Measurements from ENCODE around the gene DDX42. TPM values are rescaled to one million over a fixed set of nuclear protein-coding genes. Genes with fewer than 3 reads are reported as not detected.

The DDX42 gene
- total RNA-seq, 4 donors from 2014 or later = 80.4 to 93.9 (median 84.3) TPM

DNA sequence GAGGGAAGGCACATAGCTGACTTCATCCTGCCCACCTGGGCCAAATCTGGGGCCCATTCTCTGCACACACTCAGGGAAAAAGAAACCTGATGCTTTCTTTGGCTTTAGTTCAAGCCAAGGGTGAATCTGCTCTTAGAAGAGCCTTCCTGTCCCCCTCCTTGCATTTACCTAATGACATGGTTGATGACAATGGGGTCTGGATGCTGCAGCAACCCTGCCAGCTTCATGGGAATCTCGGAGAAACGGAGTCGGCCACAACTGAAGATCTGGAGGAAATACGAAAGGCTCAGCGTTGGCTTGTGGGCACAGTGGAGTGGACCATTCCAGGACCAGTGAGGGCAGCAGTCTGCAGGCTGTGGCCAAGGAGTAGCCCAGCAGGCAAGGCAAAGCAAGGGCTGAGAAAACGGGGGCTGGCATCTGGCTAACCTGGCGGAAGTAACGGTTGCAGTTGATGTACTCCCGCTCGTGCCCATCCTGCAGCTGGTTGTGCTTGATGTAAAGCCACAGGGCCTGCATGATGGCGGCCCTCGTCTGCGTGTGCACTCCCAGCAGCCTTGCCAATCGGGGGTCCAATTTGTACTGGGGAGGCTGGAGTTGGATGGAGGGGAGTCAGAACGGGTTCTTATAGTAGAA, 59.9 kb downstream of the DDX42 start:
- peaks cover 28 to 68% (median 62%) of the 10 kb centered on the region in 4 donors for H3K4me1 ChIP-seq
- TF ChIP-seq POLR2A (IDR thresholded peaks at IDR 0.05; ENCODE audit: low read depth) (no peak), POLR2AphosphoS5 (IDR thresholded peaks at IDR 0.05) (no peak), EP300 (IDR thresholded peaks at IDR 0.05) (no peak)
- TF ChIP-seq, protein P1, sequence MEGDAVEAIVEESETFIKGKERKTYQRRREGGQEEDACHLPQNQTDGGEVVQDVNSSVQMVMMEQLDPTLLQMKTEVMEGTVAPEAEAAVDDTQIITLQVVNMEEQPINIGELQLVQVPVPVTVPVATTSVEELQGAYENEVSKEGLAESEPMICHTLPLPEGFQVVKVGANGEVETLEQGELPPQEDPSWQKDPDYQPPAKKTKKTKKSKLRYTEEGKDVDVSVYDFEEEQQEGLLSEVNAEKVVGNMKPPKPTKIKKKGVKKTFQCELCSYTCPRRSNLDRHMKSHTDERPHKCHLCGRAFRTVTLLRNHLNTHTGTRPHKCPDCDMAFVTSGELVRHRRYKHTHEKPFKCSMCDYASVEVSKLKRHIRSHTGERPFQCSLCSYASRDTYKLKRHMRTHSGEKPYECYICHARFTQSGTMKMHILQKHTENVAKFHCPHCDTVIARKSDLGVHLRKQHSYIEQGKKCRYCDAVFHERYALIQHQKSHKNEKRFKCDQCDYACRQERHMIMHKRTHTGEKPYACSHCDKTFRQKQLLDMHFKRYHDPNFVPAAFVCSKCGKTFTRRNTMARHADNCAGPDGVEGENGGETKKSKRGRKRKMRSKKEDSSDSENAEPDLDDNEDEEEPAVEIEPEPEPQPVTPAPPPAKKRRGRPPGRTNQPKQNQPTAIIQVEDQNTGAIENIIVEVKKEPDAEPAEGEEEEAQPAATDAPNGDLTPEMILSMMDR (IDR thresholded peaks at IDR 0.05) = no peak
- 89% methylated on average over 15 of the region's 15 CpGs for WGBS
- H3K9me3 ChIP-seq = no peaks in the 10 kb centered on the region
- peaks cover 53 to 88% (median 84%) of the 10 kb centered on the region in 4 donors for H3K36me3 ChIP-seq
- H3K27ac ChIP-seq (replicated peaks in 1 of 4) = peak overlapping the region in 2 of 4 donors; percentile 54 to 98
- no peaks in the 10 kb centered on the region for H3K27me3 ChIP-seq
- no peak overlapping the region for H3K4me3 ChIP-seq
- intact Hi-C loops (cut with DNase I) = no loop called here
- DNase-seq (ENCODE audit: extremely low spot score) = no peak

DNA sequence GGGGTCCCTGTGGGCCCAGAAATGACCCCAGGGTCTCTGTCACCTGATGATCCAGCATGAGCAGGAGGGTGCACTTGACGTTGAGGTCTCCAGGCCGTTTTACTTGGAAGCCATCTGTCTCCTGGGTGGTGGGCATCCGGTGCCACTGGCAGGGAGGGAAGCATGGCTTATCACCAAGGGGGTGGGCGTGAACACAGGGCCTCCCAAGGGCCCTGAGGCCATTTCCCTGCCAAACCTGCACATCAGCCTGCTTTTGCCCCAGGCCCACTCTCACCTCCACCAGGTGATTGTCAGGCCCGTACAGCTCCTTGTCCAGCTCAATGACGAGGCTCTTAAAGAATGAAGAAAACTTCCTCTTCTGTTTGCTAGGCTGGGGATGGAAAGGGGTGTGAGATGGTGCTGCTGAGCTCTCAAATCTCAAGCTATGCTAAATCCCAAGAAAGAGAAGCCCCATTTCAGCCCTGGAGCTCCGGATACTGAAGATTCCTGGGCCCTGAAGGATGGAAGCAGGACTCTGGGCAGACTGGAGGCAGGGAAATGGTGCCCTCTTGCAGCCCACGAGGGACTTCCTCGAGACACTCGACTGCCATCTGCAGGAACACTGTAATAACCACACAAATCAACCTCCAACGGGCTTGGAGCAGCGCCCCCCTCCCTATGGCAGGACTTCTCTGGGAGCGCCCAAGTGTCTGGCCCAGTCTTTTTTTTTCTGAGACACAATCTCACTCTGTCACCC, 60.6 kb downstream of the DDX42 start:
- no peak for DNase-seq (ENCODE audit: extremely low spot score)
- peaks cover 29 to 68% (median 62%) of the 10 kb centered on the region in 4 donors for H3K4me1 ChIP-seq
- intact Hi-C loops (cut with DNase I) = no loop called here
- no peaks in the 10 kb centered on the region for H3K9me3 ChIP-seq
- H3K36me3 ChIP-seq = peaks cover 51 to 80% (median 78%) of the 10 kb centered on the region in 4 donors
- TF ChIP-seq POLR2AphosphoS5 (IDR thresholded peaks at IDR 0.05) (no peak), POLR2A (IDR thresholded peaks at IDR 0.05; ENCODE audit: low read depth) (no peak), EP300 (IDR thresholded peaks at IDR 0.05) (no peak)
- TF ChIP-seq, protein P1 (IDR thresholded peaks at IDR 0.05) = peak; percentile 22 to 58 (median 40)
- H3K27me3 ChIP-seq = no peaks in the 10 kb centered on the region
- H3K27ac ChIP-seq (replicated peaks in 1 of 4) = peak overlapping the region; percentile 17 to 98 (median 54)
- H3K4me3 ChIP-seq = no peak overlapping the region
- WGBS = 42% methylated on average over 12 of the region's 13 CpGs

GRCh38 chr17:63835167-63835720, 61.3 kb downstream of the DDX42 start:
- DNase-seq (ENCODE audit: extremely low spot score) = no peak
- no peak overlapping the region for H3K4me3 ChIP-seq
- H3K36me3 ChIP-seq = peaks cover 45 to 74% (median 71%) of the 10 kb centered on the region in 4 donors
- peaks cover 36 to 68% (median 62%) of the 10 kb centered on the region in 4 donors for H3K4me1 ChIP-seq
- H3K27me3 ChIP-seq = no peaks in the 10 kb centered on the region
- WGBS = 91% methylated on average over 9 of the region's 9 CpGs
- H3K27ac ChIP-seq (replicated peaks in 1 of 4) = peak overlapping the region; percentile 17 to 98 (median 54)
- no peaks in the 10 kb centered on the region for H3K9me3 ChIP-seq
- no peak for TF ChIP-seq EP300 (IDR thresholded peaks at IDR 0.05)
- intact Hi-C loops (cut with DNase I) = no loop called here

DNA sequence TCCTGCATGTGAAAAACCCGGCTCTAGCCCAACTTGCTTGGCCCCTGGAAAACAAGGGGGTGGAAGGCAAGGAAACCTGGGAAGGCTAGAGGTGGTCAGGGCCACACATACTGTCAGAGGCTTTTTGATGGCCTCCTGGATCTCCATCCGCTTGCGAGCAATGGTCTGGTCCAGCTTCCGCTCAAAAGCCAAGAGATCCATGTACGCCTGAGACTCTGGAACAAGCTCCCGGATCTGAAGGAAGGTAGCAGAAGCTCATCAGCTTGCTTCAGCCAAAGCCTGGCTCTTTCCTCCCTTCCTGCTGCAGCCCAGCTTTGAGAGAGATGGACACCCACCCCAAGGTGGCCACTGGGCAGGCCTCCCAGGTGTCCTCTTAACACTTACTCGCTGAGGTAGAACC, 62.8 kb downstream of the DDX42 start:
- Histone ChIP-seq H3K9me3 (no peaks in the 10 kb centered on the region), H3K27ac (replicated peaks in 1 of 4) (peak overlapping the region; percentile 97 to 98 (median 98)), H3K27me3 (no peaks in the 10 kb centered on the region), H3K4me3 (no peak overlapping the region), H3K36me3 (peaks cover 29 to 58% (median 55%) of the 10 kb centered on the region in 4 donors), H3K4me1 (peaks cover 49 to 80% (median 74%) of the 10 kb centered on the region in 4 donors)
- intact Hi-C loops (cut with DNase I) = no loop called here
- DNase-seq (ENCODE audit: extremely low spot score) = no peak
- WGBS = 95% methylated on average over 7 of the region's 7 CpGs
- TF ChIP-seq, protein P1 (IDR thresholded peaks at IDR 0.05) = no peak
- TF ChIP-seq POLR2AphosphoS5 (IDR thresholded peaks at IDR 0.05) (no peak), POLR2A (IDR thresholded peaks at IDR 0.05; ENCODE audit: low read depth) (no peak), EP300 (IDR thresholded peaks at IDR 0.05) (no peak)

GRCh38 chr17:63837480-63837879, 63.5 kb downstream of the DDX42 start:
- peak overlapping the region in 2 of 4 donors; percentile 93 to 97 for H3K4me3 ChIP-seq
- TF ChIP-seq POLR2AphosphoS5 (IDR thresholded peaks at IDR 0.05) (no peak), EP300 (IDR thresholded peaks at IDR 0.05) (no peak), POLR2A (IDR thresholded peaks at IDR 0.05; ENCODE audit: low read depth) (no peak)
- TF ChIP-seq, protein P1 (IDR thresholded peaks at IDR 0.05) = no peak
- H3K36me3 ChIP-seq = peaks cover 22 to 52% (median 49%) of the 10 kb centered on the region in 4 donors
- intact Hi-C loops (cut with DNase I) = no loop called here
- H3K27ac ChIP-seq (replicated peaks in 1 of 4) = peak overlapping the region; percentile 97 to 98 (median 98)
- DNase-seq (ENCODE audit: extremely low spot score) = no peak
- H3K27me3 ChIP-seq = no peaks in the 10 kb centered on the region
- no peaks in the 10 kb centered on the region for H3K9me3 ChIP-seq
- H3K4me1 ChIP-seq = peaks cover 49 to 76% (median 74%) of the 10 kb centered on the region in 4 donors
- 96% methylated on average over 4 of the region's 12 CpGs for WGBS

Data from esophagus muscularis mucosa (tissue), 4 donors.